Skeletal muscle satellite cell (primary cell): ENCODE measurements around the gene SYNPR.
"Not testable (repeated sequence)": the region's sequence is repeated elsewhere in the genome, so short reads cannot be mapped to it uniquely, and the experiment has no call there.

Experiments used
- H3K27me3 ChIP-seq: 2 replicates; pipeline ENCODE4 v1.7.0; 2013; ENCODE audit warnings: low read length; ENCODE audit not compliant: control insufficient read depth, insufficient read depth
- H3K36me3 ChIP-seq: 2 replicates; pipeline ENCODE4 v1.7.0; 2013; ENCODE audit warnings: mild to moderate bottlenecking, control low read depth, low read length; ENCODE audit not compliant: insufficient read depth
- H3K4me1 ChIP-seq: 2 replicates; pipeline ENCODE4 v1.7.0; 2013; ENCODE audit warnings: low read length; ENCODE audit not compliant: control insufficient read depth, insufficient read depth
- H3K4me2 ChIP-seq: 2 replicates; pipeline ENCODE4 v1.7.0; 2013; ENCODE audit warnings: mild to moderate bottlenecking, low read length
- H3K4me3 ChIP-seq: 2 replicates; pipeline ENCODE4 v1.7.0; 2013; ENCODE audit warnings: low read length
- H3K9ac ChIP-seq: 2 replicates; pipeline ENCODE4 v1.7.0; 2013; ENCODE audit warnings: mild to moderate bottlenecking, low read depth, low read length, moderate library complexity
- H3K9me3 ChIP-seq: replicated peaks from 2 replicates; pipeline ENCODE4 v1.7.0; 2013; ENCODE audit warnings: mild to moderate bottlenecking, control low read depth, low read length

SYNPR gene

GRCh38 chr3:63255819-63256218 lies 22.3 kb upstream of the SYNPR start:
- not testable (repeated sequence) for H3K4me3 ChIP-seq, H3K9me3 ChIP-seq, H3K4me1 ChIP-seq, H3K9ac ChIP-seq, H3K36me3 ChIP-seq, H3K4me2 ChIP-seq
- H3K27me3 ChIP-seq = peaks cover 12% of the 10 kb centered on the region

GRCh38 chr3:63264716-63265115 lies 13.4 kb upstream of the SYNPR start:
- Histone ChIP-seq H3K4me3 (no peak overlapping the region), H3K27me3 (peaks cover 5% of the 10 kb centered on the region), H3K9me3 (no peaks in the 10 kb centered on the region), H3K4me2 (no peak overlapping the region), H3K9ac (no peak overlapping the region), H3K36me3 (no peaks in the 10 kb centered on the region), H3K4me1 (no peaks in the 10 kb centered on the region)

GRCh38 chr3:63274359-63274758 lies 3.7 kb upstream of the SYNPR start:
- Histone ChIP-seq H3K4me1 (no peaks in the 10 kb centered on the region), H3K4me3 (no peak overlapping the region), H3K9ac (no peak overlapping the region), H3K27me3 (peaks cover 33% of the 10 kb centered on the region), H3K9me3 (no peaks in the 10 kb centered on the region), H3K36me3 (no peaks in the 10 kb centered on the region), H3K4me2 (no peak overlapping the region)

GRCh38 chr3:63279005-63279841 lies 1.1 kb downstream of the SYNPR start:
- Histone ChIP-seq H3K9me3 (no peaks in the 10 kb centered on the region), H3K9ac (no peak overlapping the region), H3K27me3 (peaks cover 47% of the 10 kb centered on the region), H3K4me1 (no peaks in the 10 kb centered on the region), H3K4me3 (no peak overlapping the region), H3K4me2 (no peak overlapping the region), H3K36me3 (no peaks in the 10 kb centered on the region)

GRCh38 chr3:63287610-63288009 lies 9.5 kb downstream of the SYNPR start:
- Histone ChIP-seq H3K4me1 (no peaks in the 10 kb centered on the region), H3K4me3 (no peak overlapping the region)

GRCh38 chr3:63290686-63291085 lies 12.6 kb downstream of the SYNPR start:
- Histone ChIP-seq H3K4me1 (no peaks in the 10 kb centered on the region), H3K27me3 (peaks cover 16% of the 10 kb centered on the region), H3K4me2 (no peak overlapping the region), H3K9ac (no peak overlapping the region), H3K4me3 (no peak overlapping the region), H3K36me3 (no peaks in the 10 kb centered on the region), H3K9me3 (no peaks in the 10 kb centered on the region)

More at GRCh38 chr3:63287610-63288009, 9.5 kb downstream of the SYNPR start:
- Histone ChIP-seq H3K4me2 (no peak overlapping the region), H3K27me3 (peaks cover 20% of the 10 kb centered on the region), H3K9me3 (no peaks in the 10 kb centered on the region), H3K9ac (no peak overlapping the region), H3K36me3 (no peaks in the 10 kb centered on the region)

GRCh38 chr3:63294332-63294731 lies 16.2 kb downstream of the SYNPR start:
- no peak overlapping the region for H3K4me3 ChIP-seq
- H3K4me1 ChIP-seq = no peaks in the 10 kb centered on the region
- no peak overlapping the region for H3K9ac ChIP-seq
- H3K4me2 ChIP-seq = no peak overlapping the region
- no peaks in the 10 kb centered on the region for H3K36me3 ChIP-seq
- no peaks in the 10 kb centered on the region for H3K9me3 ChIP-seq
- H3K27me3 ChIP-seq = peaks cover 3% of the 10 kb centered on the region

- Histone ChIP-seq H3K36me3 (no peaks in the 10 kb centered on the region), H3K4me3 (no peak overlapping the region), H3K4me1 (no peaks in the 10 kb centered on the region), H3K9ac (no peak overlapping the region), H3K27me3 (peaks cover 3% of the 10 kb centered on the region), H3K4me2 (no peak overlapping the region), H3K9me3 (no peaks in the 10 kb centered on the region)
Measured at GRCh38 chr3:63295356-63295755, 17.2 kb downstream of the SYNPR start.

- Histone ChIP-seq H3K4me1 (no peaks in the 10 kb centered on the region), H3K4me3 (no peak overlapping the region), H3K27me3 (peaks cover 3% of the 10 kb centered on the region), H3K4me2 (no peak overlapping the region), H3K9me3 (no peaks in the 10 kb centered on the region), H3K9ac (no peak overlapping the region), H3K36me3 (no peaks in the 10 kb centered on the region)
Measured at GRCh38 chr3:63295806-63296205, 17.7 kb downstream of the SYNPR start.

GRCh38 chr3:63296249-63296648 lies 18.1 kb downstream of the SYNPR start:
- H3K4me3 ChIP-seq = no peak overlapping the region

GRCh38 chr3:63303238-63303637 lies 25.1 kb downstream of the SYNPR start:
- Histone ChIP-seq H3K4me2 (no peak overlapping the region), H3K27me3 (peaks cover 11% of the 10 kb centered on the region), H3K9ac (no peak overlapping the region), H3K36me3 (no peaks in the 10 kb centered on the region), H3K9me3 (no peaks in the 10 kb centered on the region), H3K4me1 (no peaks in the 10 kb centered on the region), H3K4me3 (no peak overlapping the region)

More at GRCh38 chr3:63296249-63296648, 18.1 kb downstream of the SYNPR start:
- H3K4me2 ChIP-seq = no peak overlapping the region
- H3K9ac ChIP-seq = no peak overlapping the region
- no peaks in the 10 kb centered on the region for H3K4me1 ChIP-seq
- no peaks in the 10 kb centered on the region for H3K36me3 ChIP-seq
- peaks cover 3% of the 10 kb centered on the region for H3K27me3 ChIP-seq
- no peaks in the 10 kb centered on the region for H3K9me3 ChIP-seq

- Histone ChIP-seq H3K27me3 (peaks cover 9% of the 10 kb centered on the region), H3K9ac (no peak overlapping the region), H3K36me3 (no peaks in the 10 kb centered on the region), H3K4me3 (no peak overlapping the region), H3K9me3 (no peaks in the 10 kb centered on the region), H3K4me2 (no peak overlapping the region), H3K4me1 (no peaks in the 10 kb centered on the region)
Measured at GRCh38 chr3:63304421-63304820, 26.3 kb downstream of the SYNPR start.
